SK-N-SH treated with all-trans-retinoic acid at 6 μM for 48 hours (cell line): ENCODE data around the gene SH2D1B.

Source experiments
- CREB5 ChIP-seq: fragments of 250-450 bp; sonication (Bioruptor Pico); IDR thresholded peaks from 2 replicates; pipeline ENCODE4 v1.5.1; 2020; ENCODE audit warnings: low read depth, mild to moderate bottlenecking, moderate library complexity
- ESRRG ChIP-seq: fragments of 250-450 bp; sonication (Bioruptor Pico); IDR thresholded peaks from 2 replicates; pipeline ENCODE4 v1.6.1; 2021; ENCODE audit warnings: mild to moderate bottlenecking
- TF ChIP-seq, protein P1 (sequence below): fragments of 250-450 bp; sonication (Bioruptor Pico); IDR thresholded peaks from 2 replicates; pipeline ENCODE4 v1.8.0; 2021; ENCODE audit warnings: low read depth, mild to moderate bottlenecking, moderate library complexity, borderline replicate concordance

- TF ChIP-seq CREB5 (CRISPR knock-in tag) (no peak), ESRRG (CRISPR knock-in tag) (no peak)
- TF ChIP-seq, protein P1, sequence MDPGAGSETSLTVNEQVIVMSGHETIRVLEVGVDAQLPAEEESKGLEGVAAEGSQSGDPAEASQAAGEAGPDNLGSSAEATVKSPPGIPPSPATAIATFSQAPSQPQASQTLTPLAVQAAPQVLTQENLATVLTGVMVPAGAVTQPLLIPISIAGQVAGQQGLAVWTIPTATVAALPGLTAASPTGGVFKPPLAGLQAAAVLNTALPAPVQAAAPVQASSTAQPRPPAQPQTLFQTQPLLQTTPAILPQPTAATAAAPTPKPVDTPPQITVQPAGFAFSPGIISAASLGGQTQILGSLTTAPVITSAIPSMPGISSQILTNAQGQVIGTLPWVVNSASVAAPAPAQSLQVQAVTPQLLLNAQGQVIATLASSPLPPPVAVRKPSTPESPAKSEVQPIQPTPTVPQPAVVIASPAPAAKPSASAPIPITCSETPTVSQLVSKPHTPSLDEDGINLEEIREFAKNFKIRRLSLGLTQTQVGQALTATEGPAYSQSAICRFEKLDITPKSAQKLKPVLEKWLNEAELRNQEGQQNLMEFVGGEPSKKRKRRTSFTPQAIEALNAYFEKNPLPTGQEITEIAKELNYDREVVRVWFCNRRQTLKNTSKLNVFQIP, result no peak
Measured at GRCh38 chr1:162358928-162359327, 53.0 kb downstream of the SH2D1B start.
